Activated naive CD4-positive, alpha-beta T cell (primary cell): Measurements from ENCODE around the gene BIN2.
"Not testable (repeated sequence)": the region's sequence is repeated elsewhere in the genome, so short reads cannot be mapped to it uniquely, and the experiment has no call there.

ENCODE experiments used
- DNase-seq, 4 experiments: peaks; one replicate each; lab custom pipeline; 2025; lab: John Stamatoyannopoulos, UW

BIN2 gene

GRCh38 chr12:51311389-51311788 lies 12.6 kb downstream of the BIN2 start:
- DNase-seq, result no peak

- no peak for DNase-seq
These were observed 16.1 kb downstream of the BIN2 start for GRCh38 chr12:51307655-51308593.

GRCh38 chr12:51306507-51306906 lies 17.5 kb downstream of the BIN2 start:
- no peak for DNase-seq

- DNase-seq, result not testable (repeated sequence)
These were observed 23.2 kb downstream of the BIN2 start for GRCh38 chr12:51300768-51301167.

GRCh38 chr12:51295651-51296050 lies 28.3 kb downstream of the BIN2 start:
- DNase-seq, result no peak

GRCh38 chr12:51294097-51294496 lies 29.9 kb downstream of the BIN2 start:
- not testable (repeated sequence) for DNase-seq

- no peak for DNase-seq
These were observed 30.3 kb downstream of the BIN2 start for GRCh38 chr12:51293696-51294095.

- not testable (repeated sequence) for DNase-seq
These were observed 32.1 kb downstream of the BIN2 start for GRCh38 chr12:51291603-51292513.

- DNase-seq, result no peak
These were observed 38.1 kb downstream of the BIN2 start for GRCh38 chr12:51285843-51286242.

- no peak for DNase-seq
These were observed 42.6 kb downstream of the BIN2 start for GRCh38 chr12:51281202-51281924.

GRCh38 chr12:51275088-51275487 lies 48.9 kb downstream of the BIN2 start:
- no peak for DNase-seq

GRCh38 chr12:51272810-51273209 lies 51.2 kb downstream of the BIN2 start:
- DNase-seq, result not testable (repeated sequence)

- no peak for DNase-seq
These were observed 52.9 kb downstream of the BIN2 start for GRCh38 chr12:51270951-51271518.

GRCh38 chr12:51270067-51270950 lies 53.7 kb downstream of the BIN2 start, which contains the start of gene SMAGP:
Gene SMAGP, minus strand, starts transcription at chr12:51270415. Its CDS starts 1,137 bp downstream, at chr12:51269278.
- DNase-seq, result peak in 2 of 4 experiments; percentile 27 to 29

- peak in 2 of 4 experiments; percentile 40 to 54 for DNase-seq
These were observed 54.6 kb downstream of the BIN2 start for GRCh38 chr12:51269174-51270066.

- no peak for DNase-seq
These were observed 59.0 kb downstream of the BIN2 start for GRCh38 chr12:51265024-51265423.

GRCh38 chr12:51264297-51264696 lies 59.7 kb downstream of the BIN2 start:
- DNase-seq, result no peak

- no peak for DNase-seq
These were observed 60.6 kb downstream of the BIN2 start for GRCh38 chr12:51263341-51263740.

- DNase-seq, result no peak
These were observed 61.2 kb downstream of the BIN2 start for GRCh38 chr12:51262758-51263177.
